K562 (cell line): ENCODE measurements around the gene LAPTM5. TPM values are rescaled to one million over a fixed set of nuclear protein-coding genes. Genes with fewer than 3 reads are reported as not detected.

Source experiments
- FOXM1 ChIP-seq, 2 experiments: fragments of 450-650 bp in 1 of 2; sonication (generic) in 1 of 2; formaldehyde crosslinking in 1 of 2; IDR thresholded peaks; 2 replicates each; pipeline versions ENCODE4 v1.6.1 to v1.9.0; 2017 to 2022; ENCODE audit warnings: low read depth in 2 of 2, mild to moderate bottlenecking in 2 of 2, missing genetic modification reagents in 1 of 2, moderate library complexity in 1 of 2
- HEY1 ChIP-seq: fragments of 250-450 bp; sonication (Bioruptor Pico); IDR thresholded peaks from 2 replicates; pipeline ENCODE4 v1.5.0; 2020; ENCODE audit warnings: mild to moderate bottlenecking, moderate library complexity, borderline replicate concordance
- MCM2 ChIP-seq: fragments of 450-650 bp; IDR thresholded peaks from 2 replicates; pipeline ENCODE4 v1.6.1; 2017; ENCODE audit warnings: low read depth, mild to moderate bottlenecking
- MNT ChIP-seq, 2 experiments: fragments of 450-650 bp; conservative IDR thresholded peaks; 2 replicates each; pipeline ENCODE4 v1.6.1; 2017; ENCODE audit warnings: mild to moderate bottlenecking in 2 of 2, moderate library complexity in 2 of 2
- NONO ChIP-seq, 2 experiments: fragments of 200-400 bp in 1 of 2; fragments of 450-650 bp in 1 of 2; formaldehyde crosslinking in 1 of 2; IDR thresholded peaks; 2 replicates each; pipeline ENCODE4 v1.6.1; 2017; ENCODE audit warnings: low read depth in 2 of 2, mild to moderate bottlenecking in 2 of 2, moderate library complexity in 2 of 2, low read length in 1 of 2
- ZNF449 ChIP-seq: fragments of 250-450 bp; sonication (Bioruptor Pico); IDR thresholded peaks from 2 replicates; pipeline ENCODE4 v1.8.0; 2022; ENCODE audit warnings: moderate library complexity, mild to moderate bottlenecking, inconsistent platforms
- polyA plus RNA-seq, 8 experiments: library from polyadenylated mRNA; depleted of rRNA in 4 of 8; stranded (reverse) in 5 of 8; unstranded in 3 of 8; fragments of >200 nt; fragmentation: Nextera tagmentation in 2 of 8; fragmentation: Illumina TruSeq in 1 of 8; extraction: Ambion mirVana in 2 of 8; extraction: Trizol in 1 of 8; gene quantifications; 2 replicates each; pipeline versions ENCODE4 v1.2.1 to v1.2.3, GENCODE V29; 2011 to 2014; ENCODE audit warnings: inconsistent platforms in 1 of 8, missing spikeins in 1 of 8
- total RNA-seq, 7 experiments: library from RNA; depleted of rRNA in 6 of 7; stranded (reverse); fragments of >200 nt in 6 of 7; fragmentation: Illumina TruSeq in 2 of 7; extraction: Trizol in 2 of 7; gene quantifications; 2 replicates each; pipeline versions ENCODE4 v1.2.1 to v1.2.3, GENCODE V29; 2011 to 2021; ENCODE audit warnings: low replicate concordance in 1 of 7
- TF ChIP-seq, protein P1 (sequence below): sonication (generic); formaldehyde crosslinking; IDR thresholded peaks from 2 replicates; pipeline ENCODE4 v1.8.0; 2022; ENCODE audit warnings: mild to moderate bottlenecking, missing genetic modification reagents
- TF ChIP-seq, protein P2 (sequence below), 2 experiments: fragments of 200-800 bp in 1 of 2; sonication (Bioruptor generic) in 1 of 2; sonication (generic) in 1 of 2; formaldehyde crosslinking in 1 of 2; IDR thresholded peaks in 1 of 2; conservative IDR thresholded peaks in 1 of 2; 2 replicates each; pipeline versions ENCODE4 v1.5.0 to v1.6.1; 2016 to 2020; ENCODE audit warnings: missing compliant biosample characterization in 1 of 2, missing genetic modification characterization in 1 of 2, missing genetic modification reagents in 1 of 2
- TF ChIP-seq, protein P3 (sequence below): sonication (generic); formaldehyde crosslinking; IDR thresholded peaks from 2 replicates; pipeline ENCODE4 v1.8.0; 2022; ENCODE audit warnings: mild to moderate bottlenecking, missing genetic modification reagents

Gene LAPTM5
- total and polyA plus RNA-seq, 9 of the 15 experiments (the other 6 are each of a cell fraction or from before 2014, with no cell fraction given), result 2.4 to 47.3 (median 20.3) TPM

GRCh38 chr1:30779294-30780071, 21.9 kb upstream of the LAPTM5 start (continued):
- TF ChIP-seq, protein P1, sequence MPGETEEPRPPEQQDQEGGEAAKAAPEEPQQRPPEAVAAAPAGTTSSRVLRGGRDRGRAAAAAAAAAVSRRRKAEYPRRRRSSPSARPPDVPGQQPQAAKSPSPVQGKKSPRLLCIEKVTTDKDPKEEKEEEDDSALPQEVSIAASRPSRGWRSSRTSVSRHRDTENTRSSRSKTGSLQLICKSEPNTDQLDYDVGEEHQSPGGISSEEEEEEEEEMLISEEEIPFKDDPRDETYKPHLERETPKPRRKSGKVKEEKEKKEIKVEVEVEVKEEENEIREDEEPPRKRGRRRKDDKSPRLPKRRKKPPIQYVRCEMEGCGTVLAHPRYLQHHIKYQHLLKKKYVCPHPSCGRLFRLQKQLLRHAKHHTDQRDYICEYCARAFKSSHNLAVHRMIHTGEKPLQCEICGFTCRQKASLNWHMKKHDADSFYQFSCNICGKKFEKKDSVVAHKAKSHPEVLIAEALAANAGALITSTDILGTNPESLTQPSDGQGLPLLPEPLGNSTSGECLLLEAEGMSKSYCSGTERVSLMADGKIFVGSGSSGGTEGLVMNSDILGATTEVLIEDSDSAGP (CRISPR knock-in tag), result peak; percentile 39; the same call in 1 of the 2 replicates
- TF ChIP-seq, protein P2, sequence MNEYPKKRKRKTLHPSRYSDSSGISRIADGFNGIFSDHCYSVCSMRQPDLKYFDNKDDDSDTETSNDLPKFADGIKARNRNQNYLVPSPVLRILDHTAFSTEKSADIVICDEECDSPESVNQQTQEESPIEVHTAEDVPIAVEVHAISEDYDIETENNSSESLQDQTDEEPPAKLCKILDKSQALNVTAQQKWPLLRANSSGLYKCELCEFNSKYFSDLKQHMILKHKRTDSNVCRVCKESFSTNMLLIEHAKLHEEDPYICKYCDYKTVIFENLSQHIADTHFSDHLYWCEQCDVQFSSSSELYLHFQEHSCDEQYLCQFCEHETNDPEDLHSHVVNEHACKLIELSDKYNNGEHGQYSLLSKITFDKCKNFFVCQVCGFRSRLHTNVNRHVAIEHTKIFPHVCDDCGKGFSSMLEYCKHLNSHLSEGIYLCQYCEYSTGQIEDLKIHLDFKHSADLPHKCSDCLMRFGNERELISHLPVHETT (CRISPR knock-in tag; conservative IDR thresholded peaks at IDR 0.05 in 1 of 2, IDR thresholded peaks at IDR 0.05 in 1 of 2), result peak in 1 of 2 experiments; percentile 48; a peak in 2 of 4 replicates
- no peak for TF ChIP-seq HEY1
- TF ChIP-seq MCM2, result no peak
- peak in 1 of 2 experiments; percentile 89; a peak in 2 of 4 replicates for TF ChIP-seq NONO (IDR thresholded peaks at IDR 0.05; ENCODE audit: low read depth in 2 of 2, low read length in 1 of 2)
- TF ChIP-seq, protein P3, sequence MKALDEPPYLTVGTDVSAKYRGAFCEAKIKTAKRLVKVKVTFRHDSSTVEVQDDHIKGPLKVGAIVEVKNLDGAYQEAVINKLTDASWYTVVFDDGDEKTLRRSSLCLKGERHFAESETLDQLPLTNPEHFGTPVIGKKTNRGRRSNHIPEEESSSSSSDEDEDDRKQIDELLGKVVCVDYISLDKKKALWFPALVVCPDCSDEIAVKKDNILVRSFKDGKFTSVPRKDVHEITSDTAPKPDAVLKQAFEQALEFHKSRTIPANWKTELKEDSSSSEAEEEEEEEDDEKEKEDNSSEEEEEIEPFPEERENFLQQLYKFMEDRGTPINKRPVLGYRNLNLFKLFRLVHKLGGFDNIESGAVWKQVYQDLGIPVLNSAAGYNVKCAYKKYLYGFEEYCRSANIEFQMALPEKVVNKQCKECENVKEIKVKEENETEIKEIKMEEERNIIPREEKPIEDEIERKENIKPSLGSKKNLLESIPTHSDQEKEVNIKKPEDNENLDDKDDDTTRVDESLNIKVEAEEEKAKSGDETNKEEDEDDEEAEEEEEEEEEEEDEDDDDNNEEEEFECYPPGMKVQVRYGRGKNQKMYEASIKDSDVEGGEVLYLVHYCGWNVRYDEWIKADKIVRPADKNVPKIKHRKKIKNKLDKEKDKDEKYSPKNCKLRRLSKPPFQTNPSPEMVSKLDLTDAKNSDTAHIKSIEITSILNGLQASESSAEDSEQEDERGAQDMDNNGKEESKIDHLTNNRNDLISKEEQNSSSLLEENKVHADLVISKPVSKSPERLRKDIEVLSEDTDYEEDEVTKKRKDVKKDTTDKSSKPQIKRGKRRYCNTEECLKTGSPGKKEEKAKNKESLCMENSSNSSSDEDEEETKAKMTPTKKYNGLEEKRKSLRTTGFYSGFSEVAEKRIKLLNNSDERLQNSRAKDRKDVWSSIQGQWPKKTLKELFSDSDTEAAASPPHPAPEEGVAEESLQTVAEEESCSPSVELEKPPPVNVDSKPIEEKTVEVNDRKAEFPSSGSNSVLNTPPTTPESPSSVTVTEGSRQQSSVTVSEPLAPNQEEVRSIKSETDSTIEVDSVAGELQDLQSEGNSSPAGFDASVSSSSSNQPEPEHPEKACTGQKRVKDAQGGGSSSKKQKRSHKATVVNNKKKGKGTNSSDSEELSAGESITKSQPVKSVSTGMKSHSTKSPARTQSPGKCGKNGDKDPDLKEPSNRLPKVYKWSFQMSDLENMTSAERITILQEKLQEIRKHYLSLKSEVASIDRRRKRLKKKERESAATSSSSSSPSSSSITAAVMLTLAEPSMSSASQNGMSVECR (CRISPR knock-in tag), result no peak; the same call in 1 of the 2 replicates
- no peak for TF ChIP-seq MNT (conservative IDR thresholded peaks at IDR 0.05)
- TF ChIP-seq ZNF449, result peak; percentile 64; the same call in 1 of the 2 replicates
- TF ChIP-seq FOXM1 (IDR thresholded peaks at IDR 0.05; ENCODE audit: low read depth), result no peak
- 0 out of 2 replicates have a peak, but pooled peaks have one; percentile 28 for TF ChIP-seq FOXM1 (CRISPR knock-in tag; IDR thresholded peaks at IDR 0.05; ENCODE audit: low read depth)
